Mesothelial cell of epicardium (in vitro differentiated cells): ENCODE data around the gene YEATS2. TPM values are rescaled to one million over a fixed set of nuclear protein-coding genes. Genes with fewer than 3 reads are reported as not detected.
A peak's percentile ranks its signal among the peaks of the same experiment; 100 is the strongest.

ENCODE experiments used
- DNase-seq, 2 experiments: peaks; one replicate each; pipeline ENCODE4 v3.0.0; 2021; ENCODE audit warnings: low spot score in 2 of 2; ENCODE audit not compliant: unreplicated experiment in 2 of 2
- H3K27ac Mint-ChIP-seq: 2 replicates; pipeline ENCODE4 v1.8.0; 2021; ENCODE audit warnings: mixed read lengths
- H3K27me3 Mint-ChIP-seq: 2 replicates; pipeline ENCODE4 v1.8.0; 2021; ENCODE audit warnings: low read depth, mixed read lengths
- H3K36me3 Mint-ChIP-seq: 2 replicates; pipeline ENCODE4 v1.8.0; 2021; ENCODE audit warnings: mixed read lengths
- H3K4me1 Mint-ChIP-seq: 2 replicates; pipeline ENCODE4 v1.8.0; 2021; ENCODE audit warnings: mixed read lengths
- H3K4me3 Mint-ChIP-seq: 2 replicates; pipeline ENCODE4 v1.8.0; 2021; ENCODE audit warnings: mild to moderate bottlenecking, moderate library complexity, mixed read lengths
- H3K9me3 Mint-ChIP-seq: 2 replicates; pipeline ENCODE4 v1.8.0; 2021; ENCODE audit warnings: mixed read lengths
- CTCF ChIP-seq: fragments of 200-600 bp; sonication (generic); IDR thresholded peaks from one replicate; pipeline ENCODE4 v1.5.0; 2021; ENCODE audit warnings: antibody characterized with exemption; ENCODE audit not compliant: unreplicated experiment
- total RNA-seq: library from RNA; stranded (reverse); gene quantifications from 3 replicates; pipeline ENCODE4 v1.2.1, GENCODE V29; 2021

Gene YEATS2
- total RNA-seq, 1 donor from 2014 or later = 72.7 TPM

- Mint-ChIP-seq H3K27me3 (no peaks in the 10 kb centered on the region), H3K27ac (peak overlapping the region; percentile 91), H3K4me3 (peak overlapping the region; percentile 8), H3K4me1 (peaks cover 26% of the 10 kb centered on the region), H3K36me3 (peaks cover 45% of the 10 kb centered on the region), H3K9me3 (no peaks in the 10 kb centered on the region)
- no peak for DNase-seq
- TF ChIP-seq CTCF = no peak
These were observed 148.2 kb downstream of the YEATS2 start for GRCh38 chr3:183845608-183846288.

- Mint-ChIP-seq H3K27ac (no peak overlapping the region), H3K27me3 (no peaks in the 10 kb centered on the region)
These were observed 156.9 kb downstream of the YEATS2 start for GRCh38 chr3:183854318-183855035.

GRCh38 chr3:183857863-183858262 is 160.3 kb downstream of the YEATS2 start:
- no peaks in the 10 kb centered on the region for H3K27me3 Mint-ChIP-seq
- no peak for DNase-seq
- no peak for TF ChIP-seq CTCF

More at GRCh38 chr3:183854318-183855035, 156.9 kb downstream of the YEATS2 start:
- DNase-seq = no peak
- TF ChIP-seq CTCF = no peak
- H3K36me3 Mint-ChIP-seq = peaks cover 51% of the 10 kb centered on the region
- H3K4me3 Mint-ChIP-seq = no peak overlapping the region
- no peaks in the 10 kb centered on the region for H3K4me1 Mint-ChIP-seq
- H3K9me3 Mint-ChIP-seq = peaks cover 7% of the 10 kb centered on the region

More at GRCh38 chr3:183857863-183858262, 160.3 kb downstream of the YEATS2 start:
- Mint-ChIP-seq H3K4me3 (no peak overlapping the region), H3K9me3 (peaks cover 7% of the 10 kb centered on the region), H3K36me3 (peaks cover 54% of the 10 kb centered on the region), H3K27ac (no peak overlapping the region), H3K4me1 (peaks cover 5% of the 10 kb centered on the region)

Other genes starting within 250 kb of the YEATS2 start
- 0.05 to 0.16 TPM (median 0.07 TPM) in 3 replicates for gene KLHL6, start 142.1 kb upstream of the YEATS2 start, total RNA-seq
- 112 to 114 TPM (median 114 TPM) in 3 replicates for gene KLHL24, start 62.2 kb upstream of the YEATS2 start, total RNA-seq
- gene MAP6D1, start 127.8 kb downstream of the YEATS2 start, total RNA-seq = 4.4 to 6.4 TPM (median 5.3 TPM) in 3 replicates
- 47.8 to 57.4 TPM (median 50.5 TPM) in 3 replicates for gene PARL, start 187.1 kb downstream of the YEATS2 start, total RNA-seq